DOHH2 (cell line): ENCODE data around the gene FAM83C.

ENCODE experiments used
- EZH2phosphoT487 ChIP-seq: fragments of 200-600 bp; sonication (generic); IDR thresholded peaks from 2 replicates; pipeline ENCODE4 v1.6.1; 2017; ENCODE audit warnings: borderline replicate concordance, mild to moderate bottlenecking, antibody characterized with exemption, low read length, moderate library complexity, mixed read lengths
- TF ChIP-seq, protein P1 (sequence below): fragments of 200-600 bp; sonication (generic); IDR thresholded peaks from one replicate; pipeline ENCODE4 v1.5.1; 2014; ENCODE audit warnings: antibody characterized with exemption, mild to moderate bottlenecking, low read depth, low read length; ENCODE audit not compliant: poor library complexity, severe bottlenecking

GRCh38 chr20:35237486-35237885 is 54.7 kb downstream of the FAM83C start:
- TF ChIP-seq, protein P1, sequence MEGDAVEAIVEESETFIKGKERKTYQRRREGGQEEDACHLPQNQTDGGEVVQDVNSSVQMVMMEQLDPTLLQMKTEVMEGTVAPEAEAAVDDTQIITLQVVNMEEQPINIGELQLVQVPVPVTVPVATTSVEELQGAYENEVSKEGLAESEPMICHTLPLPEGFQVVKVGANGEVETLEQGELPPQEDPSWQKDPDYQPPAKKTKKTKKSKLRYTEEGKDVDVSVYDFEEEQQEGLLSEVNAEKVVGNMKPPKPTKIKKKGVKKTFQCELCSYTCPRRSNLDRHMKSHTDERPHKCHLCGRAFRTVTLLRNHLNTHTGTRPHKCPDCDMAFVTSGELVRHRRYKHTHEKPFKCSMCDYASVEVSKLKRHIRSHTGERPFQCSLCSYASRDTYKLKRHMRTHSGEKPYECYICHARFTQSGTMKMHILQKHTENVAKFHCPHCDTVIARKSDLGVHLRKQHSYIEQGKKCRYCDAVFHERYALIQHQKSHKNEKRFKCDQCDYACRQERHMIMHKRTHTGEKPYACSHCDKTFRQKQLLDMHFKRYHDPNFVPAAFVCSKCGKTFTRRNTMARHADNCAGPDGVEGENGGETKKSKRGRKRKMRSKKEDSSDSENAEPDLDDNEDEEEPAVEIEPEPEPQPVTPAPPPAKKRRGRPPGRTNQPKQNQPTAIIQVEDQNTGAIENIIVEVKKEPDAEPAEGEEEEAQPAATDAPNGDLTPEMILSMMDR = no peak
- TF ChIP-seq EZH2phosphoT487 = no peak
